ENCODE data around the gene ATP5F1C. TPM values are rescaled to one million over a fixed set of nuclear protein-coding genes. Genes with fewer than 3 reads are reported as not detected.
"Not testable (repeated sequence)": the region's sequence is repeated elsewhere in the genome, so short reads cannot be mapped to it uniquely, and the experiment has no call there.

ATP5F1C gene
- total RNA-seq, 1 experiment from 2014 or later: 638 TPM

- no peak for DNase-seq (ENCODE audit: low spot score)
Measured at GRCh38 chr10:7794251-7795026, 6.5 kb downstream of the ATP5F1C start.

DNA sequence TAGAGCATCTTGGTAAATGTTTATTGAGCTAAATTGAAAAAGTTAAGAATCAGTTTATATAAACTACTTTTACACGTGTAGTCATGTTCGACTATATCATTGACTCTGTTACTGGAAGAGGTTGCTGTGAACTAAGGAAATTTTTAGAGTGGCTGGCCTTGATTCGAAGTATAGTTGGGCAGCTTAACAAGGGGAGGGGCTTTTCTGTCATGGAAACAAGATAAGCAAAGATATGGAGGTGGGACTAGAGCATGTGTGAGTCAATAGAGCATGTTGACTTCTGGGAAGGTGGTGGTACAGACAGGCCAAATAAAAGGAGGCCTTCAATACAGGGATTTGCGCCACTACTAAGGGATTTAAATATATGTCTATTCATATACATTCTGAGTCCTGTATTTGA, 7.6 kb downstream of the ATP5F1C start:
- peak; percentile 69 for DNase-seq (ENCODE audit: low spot score)

DNA sequence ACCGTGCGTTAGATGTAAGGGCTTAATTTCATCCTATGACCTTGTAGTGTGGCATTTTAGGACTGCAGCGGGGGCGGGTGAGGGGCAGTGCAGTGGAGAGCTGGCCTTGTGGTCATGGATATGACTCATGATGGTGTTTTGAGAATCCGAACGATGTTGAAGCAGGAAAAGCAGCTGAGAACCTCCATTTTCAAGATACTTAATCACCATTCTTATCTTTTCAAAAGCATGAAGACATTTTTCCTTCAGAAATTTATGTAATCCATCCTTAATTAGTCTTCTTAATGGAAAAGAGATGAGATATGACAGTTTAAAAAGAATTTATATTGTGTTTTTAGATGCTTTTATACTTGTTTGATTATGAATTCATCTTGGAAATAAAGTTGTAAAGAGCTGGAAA, 9.6 kb downstream of the ATP5F1C start:
- peak; percentile 92 for DNase-seq (ENCODE audit: low spot score)

GRCh38 chr10:7802606-7803005, 14.6 kb downstream of the ATP5F1C start:
- no peak for DNase-seq (ENCODE audit: low spot score)

DNA sequence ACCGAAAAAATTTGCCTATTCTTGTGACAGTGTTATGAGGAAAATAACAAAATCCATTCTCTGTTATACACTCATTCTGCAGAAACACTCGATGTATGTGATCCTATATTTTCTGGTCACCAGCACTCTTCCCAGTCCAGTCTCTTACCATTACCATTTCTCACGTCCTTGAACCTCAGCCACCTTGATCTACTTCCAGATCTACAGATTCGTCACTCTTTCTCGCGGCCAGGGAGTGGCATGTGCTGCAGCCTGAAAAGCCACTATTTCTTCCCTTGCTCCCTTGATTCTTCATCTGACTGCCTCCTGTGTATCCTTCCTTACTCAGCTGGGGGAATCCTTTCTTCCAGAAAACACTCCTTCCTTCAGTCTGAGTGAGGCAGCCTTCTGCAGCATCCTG, 16.2 kb downstream of the ATP5F1C start:
- DNase-seq (ENCODE audit: low spot score): no peak

GRCh38 chr10:7804741-7805140, 16.8 kb downstream of the ATP5F1C start:
- no peak for DNase-seq (ENCODE audit: low spot score)

- no peak for DNase-seq (ENCODE audit: low spot score)
Measured at GRCh38 chr10:7808686-7809267, 20.8 kb downstream of the ATP5F1C start.

DNA sequence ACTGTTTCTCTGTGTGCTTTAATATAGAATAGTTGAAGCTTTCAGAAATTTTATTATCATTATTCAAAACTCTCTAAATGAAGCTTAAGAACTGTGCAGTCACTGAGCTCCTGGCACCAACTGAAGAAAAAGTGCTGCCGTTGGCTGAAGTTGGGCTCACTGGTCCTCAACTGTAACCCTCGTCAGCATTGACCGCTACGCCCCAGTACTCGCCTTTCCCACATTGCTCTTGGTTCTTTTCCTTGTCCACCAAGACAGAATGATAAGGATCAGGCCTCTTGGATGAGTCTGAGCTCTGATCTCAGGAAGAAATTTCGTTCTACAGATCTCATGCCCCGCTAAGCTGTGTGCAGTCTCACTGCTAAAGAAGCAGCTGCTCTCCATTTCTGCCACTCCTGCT, 22.5 kb downstream of the ATP5F1C start:
- no peak for DNase-seq (ENCODE audit: low spot score)

DNA sequence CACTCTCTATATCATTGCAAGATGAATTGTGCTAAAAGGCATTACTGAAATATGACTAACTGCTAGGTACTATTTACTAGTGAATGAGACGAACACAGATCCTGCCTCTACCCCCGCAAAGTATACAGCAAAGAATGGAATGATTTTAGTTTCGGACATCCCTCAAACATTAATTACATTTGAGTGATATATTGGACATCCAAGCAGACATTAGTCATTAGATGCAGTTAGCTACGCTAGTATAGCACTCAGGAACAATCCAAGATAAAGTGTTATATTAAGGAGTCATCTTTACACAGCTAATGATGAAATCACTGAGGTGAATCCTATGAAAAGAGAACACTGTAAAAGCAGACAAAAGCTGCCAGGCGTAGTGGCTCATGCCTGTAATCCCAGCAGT, 23.0 kb downstream of the ATP5F1C start:
- DNase-seq (ENCODE audit: low spot score): no peak

DNA sequence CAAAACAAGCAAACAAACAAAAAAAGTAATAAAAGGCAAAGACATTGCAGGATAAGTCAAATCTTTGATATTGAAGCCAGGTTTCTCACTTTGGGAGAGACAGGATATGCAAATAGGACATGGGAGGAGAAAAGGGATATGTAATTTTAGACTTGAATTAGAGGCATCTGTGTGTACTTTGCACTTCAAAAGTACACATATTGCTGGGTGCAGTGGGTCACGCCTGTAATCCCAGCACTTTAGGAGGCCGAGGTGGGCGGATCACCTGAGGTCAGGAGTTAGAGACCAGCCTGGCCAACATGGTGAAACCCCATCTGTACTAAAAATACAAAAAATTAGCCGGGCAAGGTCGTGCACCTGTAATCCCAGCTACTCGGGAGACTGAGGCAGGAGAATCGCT, 23.8 kb downstream of the ATP5F1C start:
- DNase-seq (ENCODE audit: low spot score): not testable (repeated sequence)

GRCh38 chr10:7813481-7813880, 25.5 kb downstream of the ATP5F1C start:
- no peak for DNase-seq (ENCODE audit: low spot score)

- DNase-seq (ENCODE audit: low spot score): no peak
Measured at GRCh38 chr10:7817576-7817975, 29.6 kb downstream of the ATP5F1C start.

DNA sequence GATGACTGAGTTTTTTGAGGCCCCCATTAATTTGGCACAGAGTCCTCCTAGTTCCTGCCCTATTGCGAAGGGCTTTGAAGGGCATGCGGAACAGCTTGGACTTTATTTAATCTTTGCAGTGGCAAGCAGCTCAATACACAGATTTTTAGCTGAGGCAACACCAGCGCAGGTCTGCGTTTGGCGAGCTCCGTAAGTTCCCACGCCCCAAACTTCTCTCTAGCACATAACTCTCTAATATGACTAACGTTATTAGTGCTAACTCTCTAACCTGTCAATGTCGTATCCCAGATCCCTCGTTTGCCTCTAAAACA, 30.0 kb downstream of the ATP5F1C start:
- DNase-seq (ENCODE audit: low spot score): no peak

DNA sequence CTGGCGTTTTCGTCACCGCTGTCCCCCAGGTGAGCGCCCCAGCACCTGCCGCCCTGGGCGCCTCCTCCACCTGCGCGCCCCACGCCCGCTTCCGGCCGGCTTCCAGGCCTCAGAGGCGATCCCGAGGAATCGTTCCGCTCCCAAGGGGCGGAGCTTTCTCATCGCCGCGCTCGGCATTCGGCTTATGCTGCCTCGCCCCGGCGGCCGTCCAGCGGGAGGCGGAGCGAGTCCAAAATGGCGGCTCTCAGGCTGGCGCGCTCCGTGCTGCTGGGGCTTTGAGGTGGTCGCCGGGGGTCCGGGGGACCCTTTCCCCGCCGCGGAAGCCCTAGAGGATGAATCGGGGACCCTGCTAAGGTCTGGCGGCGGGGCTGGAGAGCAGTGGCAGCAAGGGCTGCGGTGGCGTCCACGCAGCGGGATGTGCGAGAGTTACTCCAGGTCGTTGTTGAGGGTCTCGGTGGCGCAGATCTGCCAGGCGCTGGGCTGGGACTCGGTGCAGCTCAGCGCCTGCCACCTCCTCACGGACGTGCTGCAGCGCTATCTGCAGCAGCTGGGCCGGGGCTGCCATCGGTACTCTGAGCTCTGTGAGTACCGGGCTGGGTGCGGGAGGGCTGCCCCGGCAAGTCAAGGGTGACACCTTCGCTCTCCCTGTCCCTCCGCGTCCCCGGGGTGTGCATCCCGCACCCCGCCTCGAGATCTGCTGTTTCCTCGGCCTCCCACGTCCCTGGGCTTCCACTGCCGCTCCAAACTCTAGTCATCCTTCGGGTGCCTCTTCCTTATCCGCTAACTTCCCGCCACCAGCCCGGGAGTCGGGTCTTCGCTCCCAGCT, 30.5 kb downstream of the ATP5F1C start, which contains the start of gene TAF3:
TSS of gene TAF3 (plus strand) at position 211 of the 826 bp plus-strand sequence. CDS start at position 416, 205 bp downstream.
- DNase-seq (ENCODE audit: low spot score): peak; percentile 80

- DNase-seq (ENCODE audit: low spot score): peak; percentile 52
Measured at GRCh38 chr10:7819121-7819460, 31.1 kb downstream of the ATP5F1C start.

- DNase-seq (ENCODE audit: low spot score): no peak
Measured at GRCh38 chr10:7824251-7824650, 36.3 kb downstream of the ATP5F1C start.

- DNase-seq (ENCODE audit: low spot score): peak; percentile 69
Measured at GRCh38 chr10:7826971-7827370, 39.0 kb downstream of the ATP5F1C start.

DNA sequence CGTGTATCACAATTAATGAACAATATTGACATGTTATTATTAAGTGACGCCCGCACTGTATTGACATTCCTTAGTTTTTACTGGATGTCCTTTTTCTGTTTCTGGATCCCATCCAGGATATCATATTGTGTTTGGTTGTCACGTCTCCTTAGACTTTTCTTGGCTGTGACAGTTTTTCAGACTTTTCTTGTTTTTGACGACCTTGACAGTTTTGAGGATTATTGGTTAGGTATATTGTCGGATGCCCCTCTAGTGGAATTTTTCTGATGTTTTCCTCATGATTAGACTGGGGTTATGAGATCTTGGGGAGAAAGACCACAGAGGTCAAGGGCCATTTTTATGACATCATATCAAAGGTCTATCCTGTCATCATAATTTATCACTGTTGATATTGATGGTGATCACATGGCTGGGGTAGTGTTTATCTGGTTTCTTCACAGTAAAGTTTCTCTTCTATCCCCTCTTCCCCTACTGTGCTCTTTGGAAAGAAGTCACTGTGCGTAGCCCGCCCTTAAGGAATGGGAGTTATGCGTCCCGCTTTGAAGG, 41.4 kb downstream of the ATP5F1C start:
- DNase-seq (ENCODE audit: low spot score): no peak

DNA sequence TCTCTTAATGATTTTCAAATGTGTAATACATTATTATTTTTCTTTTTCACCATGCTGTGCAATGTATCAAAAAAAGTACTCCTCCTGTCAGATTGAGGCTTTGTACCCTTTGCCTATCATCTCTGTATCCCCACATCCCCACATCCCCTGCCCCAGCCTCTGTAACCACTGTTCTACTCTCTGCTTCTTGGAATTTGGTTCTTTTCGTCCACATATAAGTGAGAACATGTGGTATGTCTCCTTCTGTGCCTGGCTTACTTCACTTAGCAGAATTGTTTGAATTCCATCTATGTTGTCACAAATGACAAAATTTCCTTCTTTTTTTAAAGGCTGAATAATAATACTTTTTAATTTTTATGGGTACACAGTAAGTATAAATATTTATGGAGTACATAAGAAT, 44.1 kb downstream of the ATP5F1C start:
- DNase-seq (ENCODE audit: low spot score): no peak

DNA sequence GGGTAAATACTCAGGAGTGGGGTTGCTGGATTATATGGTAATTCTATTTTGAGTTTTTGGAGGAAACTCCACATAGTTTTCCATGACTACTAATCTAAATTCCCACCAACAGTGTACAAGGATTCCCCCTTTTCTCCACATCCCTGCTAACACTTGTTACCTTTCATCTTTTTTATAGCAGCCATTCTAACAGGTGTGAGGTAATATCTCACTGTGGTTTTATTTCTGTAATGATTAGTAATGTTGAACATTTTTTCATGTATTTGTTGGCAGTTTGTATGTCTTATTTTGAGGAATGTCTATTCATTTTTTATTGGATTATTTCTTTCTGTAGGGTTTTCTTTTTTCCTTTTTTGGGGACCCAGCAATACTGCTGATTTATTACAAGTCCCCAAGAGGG, 45.2 kb downstream of the ATP5F1C start:
- no peak for DNase-seq (ENCODE audit: low spot score)

DNA sequence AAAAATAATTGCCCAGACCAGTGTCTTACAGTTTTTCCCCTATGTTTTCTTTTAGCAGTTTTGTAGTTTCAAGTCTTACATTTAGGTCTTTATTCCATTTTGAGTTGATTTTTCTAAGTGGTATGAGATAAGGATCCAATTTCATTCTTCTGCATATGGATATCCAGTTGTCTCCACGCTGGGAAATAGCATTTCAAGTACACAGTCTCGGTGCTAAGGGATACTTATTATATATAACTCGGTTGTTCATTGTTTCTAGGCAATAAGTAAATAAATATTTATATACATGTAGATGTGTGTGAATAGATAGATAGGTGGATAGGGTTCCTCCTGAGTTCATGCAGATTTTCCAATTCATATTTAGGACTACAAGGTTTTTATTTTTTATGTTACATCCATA, 46.3 kb downstream of the ATP5F1C start:
- no peak for DNase-seq (ENCODE audit: low spot score)

DNA sequence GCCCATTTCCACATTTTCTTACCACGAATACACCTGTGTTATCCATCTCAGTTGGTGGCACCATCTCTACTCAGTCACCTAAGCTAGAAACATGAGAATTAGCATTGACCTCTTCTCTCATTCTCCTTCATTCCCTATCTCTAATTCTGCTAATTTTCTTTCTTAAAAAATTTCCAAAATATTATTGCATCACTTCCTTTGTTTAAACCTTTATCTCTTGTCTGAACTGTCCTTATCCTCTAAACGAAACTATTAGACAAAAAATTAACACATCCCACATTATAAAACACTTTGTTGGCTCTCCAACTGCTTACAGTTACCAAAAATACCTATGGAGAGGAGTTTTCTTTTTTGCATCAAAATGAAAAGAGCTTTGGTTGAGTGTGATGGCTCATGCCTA, 48.6 kb downstream of the ATP5F1C start:
- DNase-seq (ENCODE audit: low spot score): no peak

DNA sequence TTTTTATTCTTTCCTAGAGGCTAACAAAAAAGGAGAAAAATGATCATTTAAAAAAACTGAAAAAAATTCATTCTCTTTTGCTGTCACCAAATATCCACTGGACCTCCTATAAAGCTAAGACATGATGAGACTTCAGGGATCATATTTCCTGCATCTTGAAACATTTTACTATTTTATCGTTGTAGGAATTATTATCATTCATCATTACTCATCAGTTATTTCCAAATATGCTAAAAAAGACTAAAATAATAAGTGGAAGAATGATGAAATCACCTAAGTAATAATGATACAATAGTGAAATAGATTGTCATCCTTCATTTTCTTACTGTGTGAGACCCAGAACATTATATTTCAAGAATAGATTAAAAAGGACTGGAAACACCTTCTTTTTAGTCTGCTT, 58.6 kb downstream of the ATP5F1C start:
- no peak for DNase-seq (ENCODE audit: low spot score)

Data from A172 (cell line).